Erythroblast (primary cell): Measurements from ENCODE around the gene UBASH3A.

ENCODE experiments used
- GATA1 ChIP-seq: IDR thresholded peaks from 2 replicates; pipeline ENCODE4 v1.6.1; 2011; ENCODE audit warnings: low read depth, mild to moderate bottlenecking, control low read depth, low read length, moderate library complexity
- POLR2A ChIP-seq: IDR thresholded peaks from 2 replicates; pipeline ENCODE4 v1.6.1; 2011; ENCODE audit warnings: mild to moderate bottlenecking, low read length

DNA sequence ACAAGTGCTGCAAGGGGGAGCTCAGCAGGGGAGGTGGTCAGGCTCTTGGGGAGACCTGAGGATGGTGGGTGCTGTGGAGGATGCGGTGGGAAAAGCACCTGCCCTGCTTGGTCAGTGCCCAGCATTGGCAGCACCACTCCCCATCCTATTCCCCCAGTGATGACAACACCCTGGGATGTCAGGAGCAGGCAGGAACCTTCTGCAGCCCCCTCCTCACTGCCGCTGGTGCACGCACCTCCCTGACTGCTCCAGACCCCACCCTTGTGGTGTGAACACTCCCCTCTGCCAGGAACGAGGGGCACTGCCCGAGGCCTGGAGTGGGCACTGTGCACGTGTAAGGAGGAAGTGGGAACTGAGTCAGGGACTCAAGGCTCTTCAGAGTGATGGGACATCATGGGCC, 20.4 kb upstream of the UBASH3A start:
- TF ChIP-seq POLR2A (no peak), GATA1 (no peak)
